SU-DHL-6 (cell line): Measurements from ENCODE around the gene OR5H15.
"Not testable (repeated sequence)": the region's sequence is repeated elsewhere in the genome, so short reads cannot be mapped to it uniquely, and the experiment has no call there.

Experiments
- H2AFZ ChIP-seq: fragments of 200-600 bp; sonication (generic); 2 replicates; pipeline ENCODE4 v1.6.1; 2014; ENCODE audit warnings: low read depth, mild to moderate bottlenecking, moderate library complexity, mixed read lengths, antibody characterized with exemption, low read length; ENCODE audit not compliant: severe bottlenecking
- H3F3A ChIP-seq: fragments of 200-600 bp; shearing (Covaris generic); 2 replicates; pipeline ENCODE4 v1.6.0; 2016; ENCODE audit warnings: antibody characterized with exemption, mild to moderate bottlenecking; ENCODE audit not compliant: insufficient read depth
- H3K27ac ChIP-seq: fragments of 200-600 bp; sonication (generic); 2 replicates; pipeline ENCODE4 v1.5.1; 2016; ENCODE audit warnings: low read depth, mild to moderate bottlenecking, low read length, moderate library complexity, mixed read lengths
- H3K27me3 ChIP-seq: fragments of 200-600 bp; sonication (generic), shearing (Covaris generic); 2 replicates; pipeline ENCODE4 v1.6.0; 2014; ENCODE audit warnings: mild to moderate bottlenecking, low read length
- H3K36me3 ChIP-seq: fragments of 200-600 bp; sonication (generic); 2 replicates; pipeline ENCODE4 v1.6.1; 2014; ENCODE audit warnings: mild to moderate bottlenecking, low read length, mixed read lengths
- H3K4me2 ChIP-seq: fragments of 300-600, 200-600 bp; shearing (Covaris generic), sonication (generic); 2 replicates; pipeline ENCODE4 v1.6.0; 2014; ENCODE audit warnings: low read length, low read depth, mild to moderate bottlenecking; ENCODE audit not compliant: poor library complexity, severe bottlenecking
- H3K4me3 ChIP-seq: fragments of 200-600 bp; sonication (generic); 2 replicates; pipeline ENCODE4 v1.5.1; 2014; ENCODE audit warnings: antibody characterized with exemption, low read length, mild to moderate bottlenecking, mixed read lengths; ENCODE audit not compliant: insufficient read depth, poor library complexity, severe bottlenecking
- H3K79me2 ChIP-seq: fragments of 200-600 bp; sonication (generic); 2 replicates; pipeline ENCODE4 v1.6.1; 2014; ENCODE audit warnings: mild to moderate bottlenecking, low read length, moderate library complexity; ENCODE audit not compliant: insufficient read depth
- H3K9ac ChIP-seq: fragments of 200-600 bp; sonication (generic); 2 replicates; pipeline ENCODE4 v1.7.0; 2014; ENCODE audit warnings: mild to moderate bottlenecking, low read length
- H3K9me2 ChIP-seq: fragments of 200-600 bp; sonication (generic); replicated peaks from 2 replicates; pipeline ENCODE4 v1.6.1; 2014; ENCODE audit warnings: low read length; ENCODE audit not compliant: insufficient read depth
- H3K9me3 ChIP-seq: fragments of 200-600 bp; sonication (generic); 2 replicates; pipeline ENCODE4 v1.6.1; 2014; ENCODE audit warnings: low read length, mixed read lengths; ENCODE audit not compliant: insufficient read depth
- H4K20me1 ChIP-seq: fragments of 200-600 bp; sonication (generic); 2 replicates; pipeline ENCODE4 v1.6.1; 2014; ENCODE audit warnings: low read depth, mild to moderate bottlenecking, antibody characterized with exemption, low read length, moderate library complexity, mixed read lengths
- CTCF ChIP-seq: fragments of 200-600 bp; sonication (generic); IDR thresholded peaks from one replicate; pipeline ENCODE4 v1.5.1; 2017; ENCODE audit warnings: antibody characterized with exemption, mild to moderate bottlenecking, low read length, moderate library complexity; ENCODE audit not compliant: insufficient read depth, poor library complexity, severe bottlenecking
- EZH2phosphoT487 ChIP-seq: fragments of 200-600 bp; sonication (generic), shearing (Covaris generic); conservative IDR thresholded peaks from 2 replicates; pipeline ENCODE4 v1.6.1; 2018; ENCODE audit warnings: mild to moderate bottlenecking, antibody characterized with exemption, low read length, moderate library complexity, mixed read lengths

The OR5H15 gene

GRCh38 chr3:98166396-98166795 is at the start of gene OR5H15:
Gene OR5H15, plus strand, starts transcription at chr3:98166696. Its CDS starts 2,004 bp downstream, at chr3:98168700.
- no peak within 1 kb of the TSS for H3K9ac ChIP-seq
- H3K4me3 ChIP-seq, result no peak within 1 kb of the TSS
- no peaks in the 10 kb centered on the region for H3K36me3 ChIP-seq
- H3F3A ChIP-seq, result no peaks in the 10 kb centered on the region
- no peaks in the 10 kb centered on the region for H3K79me2 ChIP-seq
- H4K20me1 ChIP-seq, result no peaks in the 10 kb centered on the region
- no peaks in the 10 kb centered on the region for H3K9me2 ChIP-seq
- H2AFZ ChIP-seq, result no peak within 1 kb of the TSS
- H3K9me3 ChIP-seq, result no peaks in the 10 kb centered on the region
- H3K4me2 ChIP-seq, result no peak within 1 kb of the TSS
- H3K27ac ChIP-seq, result no peak within 1 kb of the TSS
- H3K27me3 ChIP-seq, result no peaks in the 10 kb centered on the region
- TF ChIP-seq CTCF, result no peak
- no peak for TF ChIP-seq EZH2phosphoT487

- H3K9me3 ChIP-seq, result no peaks in the 10 kb centered on the region
- no peaks in the 10 kb centered on the region for H3K9me2 ChIP-seq
- no peak within 1 kb of the TSS for H3K27ac ChIP-seq
- H2AFZ ChIP-seq, result no peak within 1 kb of the TSS
- H3F3A ChIP-seq, result no peaks in the 10 kb centered on the region
- no peaks in the 10 kb centered on the region for H3K27me3 ChIP-seq
- no peaks in the 10 kb centered on the region for H3K36me3 ChIP-seq
- H4K20me1 ChIP-seq, result no peaks in the 10 kb centered on the region
- no peak within 1 kb of the TSS for H3K9ac ChIP-seq
- TF ChIP-seq CTCF, result no peak
- no peak for TF ChIP-seq EZH2phosphoT487
- no peak within 1 kb of the TSS for H3K4me3 ChIP-seq
- H3K4me2 ChIP-seq, result no peak within 1 kb of the TSS
- H3K79me2 ChIP-seq, result no peaks in the 10 kb centered on the region
Observed at GRCh38 chr3:98130421-98130820, 36.1 kb upstream of the OR5H15 start, which contains the start of gene OR5H1. Gene OR5H1, plus strand, starts transcription at chr3:98130721. Its CDS starts 1,977 bp downstream, at chr3:98132698.

- no peaks in the 10 kb centered on the region for H3K27me3 ChIP-seq
- no peaks in the 10 kb centered on the region for H3K9me3 ChIP-seq
- no peaks in the 10 kb centered on the region for H4K20me1 ChIP-seq
- H2AFZ ChIP-seq, result no peak overlapping the region
- no peaks in the 10 kb centered on the region for H3K79me2 ChIP-seq
- H3K9me2 ChIP-seq, result no peaks in the 10 kb centered on the region
- H3K4me2 ChIP-seq, result no peak overlapping the region
- no peak overlapping the region for H3K4me3 ChIP-seq
- no peak overlapping the region for H3K27ac ChIP-seq
- H3F3A ChIP-seq, result no peaks in the 10 kb centered on the region
- no peak overlapping the region for H3K9ac ChIP-seq
- no peaks in the 10 kb centered on the region for H3K36me3 ChIP-seq
- no peak for TF ChIP-seq EZH2phosphoT487
- TF ChIP-seq CTCF, result no peak
Observed at GRCh38 chr3:98136631-98137030, 29.9 kb upstream of the OR5H15 start.

- not testable (repeated sequence) for H3K79me2 ChIP-seq, H3K9ac ChIP-seq, H3K9me2 ChIP-seq, H3K9me3 ChIP-seq, H4K20me1 ChIP-seq, H3K4me2 ChIP-seq, H3K36me3 ChIP-seq, H3K4me3 ChIP-seq, H3K27me3 ChIP-seq, H3K27ac ChIP-seq, H3F3A ChIP-seq, H2AFZ ChIP-seq
Observed at GRCh38 chr3:98137826-98138557, 28.5 kb upstream of the OR5H15 start.
